HEK293 (cell line): ENCODE data around the gene WTAP.
A peak's percentile ranks its signal among the peaks of the same experiment; 100 is the strongest.

Source experiments
- BCL11A ChIP-seq: fragments of 450-650 bp; formaldehyde crosslinking; IDR thresholded peaks from 2 replicates; pipeline ENCODE4 v1.5.1; 2016; ENCODE audit warnings: low read depth, missing biosample characterization, missing genetic modification characterization
- HOXA7 ChIP-seq: sonication (generic); formaldehyde crosslinking; IDR thresholded peaks from 2 replicates; pipeline ENCODE4 v1.8.1; 2022; ENCODE audit warnings: missing genetic modification reagents, borderline replicate concordance
- KLF9 ChIP-seq: fragments of 450-650 bp; formaldehyde crosslinking; IDR thresholded peaks from 2 replicates; pipeline ENCODE4 v1.5.1; 2016; ENCODE audit warnings: missing biosample characterization, missing genetic modification characterization, low read depth
- OSR2 ChIP-seq: fragments of 450-650 bp; formaldehyde crosslinking; IDR thresholded peaks from 2 replicates; pipeline ENCODE4 v1.5.1; 2016; ENCODE audit warnings: missing biosample characterization, missing genetic modification characterization
- REPIN1 ChIP-seq: fragments of 450-650 bp; formaldehyde crosslinking; IDR thresholded peaks from 2 replicates; pipeline ENCODE4 v1.5.1; 2017; ENCODE audit warnings: missing biosample characterization, missing genetic modification characterization, low read depth
- SETDB1 ChIP-seq: IDR thresholded peaks from one replicate; pipeline ENCODE4 v1.6.1; 2017; ENCODE audit warnings: mild to moderate bottlenecking, low read length, moderate library complexity, mixed read lengths; ENCODE audit not compliant: insufficient read length
- SP3 ChIP-seq: fragments of 450-650 bp; formaldehyde crosslinking; IDR thresholded peaks from 2 replicates; pipeline ENCODE4 v1.5.1; 2016; ENCODE audit warnings: missing biosample characterization, missing genetic modification characterization
- ZBTB17 ChIP-seq: fragments of 450-650 bp; formaldehyde crosslinking; IDR thresholded peaks from 2 replicates; pipeline ENCODE4 v1.5.1; 2016; ENCODE audit warnings: missing biosample characterization, missing genetic modification characterization
- ZBTB20 ChIP-seq: fragments of 450-650 bp; formaldehyde crosslinking; IDR thresholded peaks from 2 replicates; pipeline ENCODE4 v1.5.1; 2016; ENCODE audit warnings: missing biosample characterization, missing genetic modification characterization
- ZFHX2 ChIP-seq: fragments of 450-650 bp; formaldehyde crosslinking; conservative IDR thresholded peaks from 2 replicates; pipeline ENCODE4 v1.5.1; 2016; ENCODE audit warnings: missing biosample characterization, missing genetic modification characterization
- ZFP41 ChIP-seq: fragments of 450-650 bp; formaldehyde crosslinking; IDR thresholded peaks from 2 replicates; pipeline ENCODE4 v1.5.1; 2016; ENCODE audit warnings: missing biosample characterization, missing genetic modification characterization, borderline replicate concordance
- ZNF121 ChIP-seq: fragments of 450-650 bp; formaldehyde crosslinking; IDR thresholded peaks from 2 replicates; pipeline ENCODE4 v1.5.1; 2016; ENCODE audit warnings: missing biosample characterization, missing genetic modification characterization
- ZNF138 ChIP-seq: fragments of 450-650 bp; formaldehyde crosslinking; IDR thresholded peaks from 2 replicates; pipeline ENCODE4 v1.5.1; 2016; ENCODE audit warnings: missing biosample characterization, missing genetic modification characterization, borderline replicate concordance
- ZNF16 ChIP-seq: fragments of 450-650 bp; formaldehyde crosslinking; IDR thresholded peaks from 2 replicates; pipeline ENCODE4 v1.5.1; 2016; ENCODE audit warnings: low read depth, missing biosample characterization, missing genetic modification characterization
- ZNF184 ChIP-seq: fragments of 450-650 bp; IDR thresholded peaks from 2 replicates; pipeline ENCODE4 v1.5.1; 2018; ENCODE audit warnings: missing biosample characterization, mild to moderate bottlenecking, missing genetic modification characterization
- ZNF211 ChIP-seq: fragments of 450-650 bp; formaldehyde crosslinking; IDR thresholded peaks from 2 replicates; pipeline ENCODE4 v1.5.1; 2016; ENCODE audit warnings: low read depth, missing biosample characterization, missing genetic modification characterization
- ZNF266 ChIP-seq: fragments of 450-650 bp; formaldehyde crosslinking; IDR thresholded peaks from 2 replicates; pipeline ENCODE4 v1.5.1; 2016; ENCODE audit warnings: missing biosample characterization, missing genetic modification characterization, low read depth
- ZNF324 ChIP-seq: fragments of 450-650 bp; formaldehyde crosslinking; IDR thresholded peaks from 2 replicates; pipeline ENCODE4 v1.5.1; 2016; ENCODE audit warnings: missing biosample characterization, missing genetic modification characterization
- ZNF354C ChIP-seq: fragments of 450-650 bp; formaldehyde crosslinking; IDR thresholded peaks from 2 replicates; pipeline ENCODE4 v1.5.1; 2016; ENCODE audit warnings: missing biosample characterization, missing genetic modification characterization, low read depth, borderline replicate concordance
- ZNF48 ChIP-seq: fragments of 450-650 bp; formaldehyde crosslinking; IDR thresholded peaks from 2 replicates; pipeline ENCODE4 v1.5.1; 2016; ENCODE audit warnings: missing biosample characterization, missing genetic modification characterization
- ZNF560 ChIP-seq: fragments of 450-650 bp; formaldehyde crosslinking; IDR thresholded peaks from 2 replicates; pipeline ENCODE4 v1.5.1; 2017; ENCODE audit warnings: missing biosample characterization, missing genetic modification characterization, borderline replicate concordance
- ZNF610 ChIP-seq: fragments of 450-650 bp; formaldehyde crosslinking; IDR thresholded peaks from 2 replicates; pipeline ENCODE4 v1.5.1; 2016; ENCODE audit warnings: missing biosample characterization, missing genetic modification characterization, borderline replicate concordance
- ZNF76 ChIP-seq: fragments of 450-650 bp; formaldehyde crosslinking; IDR thresholded peaks from 2 replicates; pipeline ENCODE4; 2016; ENCODE audit warnings: low read depth, missing biosample characterization, missing genetic modification characterization, borderline replicate concordance
- ZNF830 ChIP-seq: fragments of 450-650 bp; IDR thresholded peaks from 2 replicates; pipeline ENCODE4 v1.5.0; 2018; ENCODE audit warnings: missing biosample characterization, missing genetic modification characterization, low read depth, mild to moderate bottlenecking, moderate library complexity
- ZNF843 ChIP-seq: fragments of 450-650 bp; formaldehyde crosslinking; IDR thresholded peaks from 2 replicates; pipeline ENCODE4 v1.5.1; 2016; ENCODE audit warnings: missing biosample characterization, missing genetic modification characterization
- ZSCAN30 ChIP-seq: fragments of 450-650 bp; IDR thresholded peaks from 2 replicates; pipeline ENCODE4 v1.5.1; 2018; ENCODE audit warnings: missing biosample characterization, mild to moderate bottlenecking, missing genetic modification characterization, moderate library complexity
- TF ChIP-seq, protein P1 (sequence below): sonication (generic); formaldehyde crosslinking; IDR thresholded peaks from 2 replicates; pipeline ENCODE4 v1.8.1; 2022; ENCODE audit warnings: mild to moderate bottlenecking, moderate library complexity, missing genetic modification reagents
- TF ChIP-seq, protein P2 (sequence below): fragments of 450-650 bp; formaldehyde crosslinking; IDR thresholded peaks from 2 replicates; pipeline ENCODE4 v1.5.1; 2016; ENCODE audit warnings: missing biosample characterization, missing genetic modification characterization
- TF ChIP-seq, protein P3 (sequence below): fragments of 450-650 bp; formaldehyde crosslinking; IDR thresholded peaks from 2 replicates; pipeline ENCODE4 v1.5.1; 2016; ENCODE audit warnings: missing biosample characterization, missing genetic modification characterization
- TF ChIP-seq, protein P4 (sequence below): fragments of 450-650 bp; formaldehyde crosslinking; optimal IDR thresholded peaks from 2 replicates; pipeline ENCODE3; 2016; ENCODE audit warnings: missing biosample characterization, mild to moderate bottlenecking, missing genetic modification characterization
- TF ChIP-seq, protein P5 (sequence below): fragments of 450-650 bp; formaldehyde crosslinking; IDR thresholded peaks from 2 replicates; pipeline ENCODE4 v1.5.1; 2016; ENCODE audit warnings: missing biosample characterization, missing genetic modification characterization

WTAP gene

DNA sequence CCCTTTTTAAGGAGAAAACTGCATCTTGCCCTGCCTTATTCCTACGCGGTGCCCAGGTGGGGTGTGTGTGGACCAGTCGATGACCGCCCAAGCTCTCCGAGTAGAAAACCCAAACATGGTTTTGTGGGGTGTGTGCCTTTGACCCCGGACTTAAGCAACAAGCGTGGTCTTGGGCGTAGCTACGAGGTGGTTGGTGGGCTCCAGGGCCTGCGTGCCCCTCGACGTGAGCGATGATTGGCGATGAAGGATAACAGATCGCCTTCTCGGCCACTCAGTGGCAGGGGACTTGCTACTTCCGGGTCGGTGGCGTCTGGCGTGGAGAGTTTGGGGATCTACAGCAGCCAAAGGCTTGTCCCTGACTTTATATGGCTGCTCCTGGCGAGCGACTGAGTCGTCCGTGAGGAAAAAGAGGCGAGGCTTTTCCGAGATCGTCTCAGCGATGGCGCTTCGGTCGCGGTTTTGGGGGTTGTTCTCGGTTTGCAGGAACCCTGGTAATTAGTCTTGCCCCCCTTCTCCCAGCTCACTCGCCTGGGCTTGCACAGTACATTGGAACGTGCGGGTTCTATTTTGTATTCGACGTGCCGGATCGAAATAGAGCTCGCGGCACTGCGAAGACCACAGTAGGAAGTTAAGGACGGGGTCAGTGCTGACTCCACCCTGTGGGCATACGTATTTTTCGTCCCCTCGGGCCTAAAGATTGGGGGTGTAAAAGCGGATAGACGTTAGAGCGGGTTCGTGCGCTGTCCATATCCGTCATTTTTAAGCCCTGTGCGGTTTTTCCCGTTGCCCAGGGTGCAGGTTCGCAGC lies 63.0 kb downstream of the WTAP start, which contains the start of gene MRPL18 (continued):
- TF ChIP-seq, protein P1, sequence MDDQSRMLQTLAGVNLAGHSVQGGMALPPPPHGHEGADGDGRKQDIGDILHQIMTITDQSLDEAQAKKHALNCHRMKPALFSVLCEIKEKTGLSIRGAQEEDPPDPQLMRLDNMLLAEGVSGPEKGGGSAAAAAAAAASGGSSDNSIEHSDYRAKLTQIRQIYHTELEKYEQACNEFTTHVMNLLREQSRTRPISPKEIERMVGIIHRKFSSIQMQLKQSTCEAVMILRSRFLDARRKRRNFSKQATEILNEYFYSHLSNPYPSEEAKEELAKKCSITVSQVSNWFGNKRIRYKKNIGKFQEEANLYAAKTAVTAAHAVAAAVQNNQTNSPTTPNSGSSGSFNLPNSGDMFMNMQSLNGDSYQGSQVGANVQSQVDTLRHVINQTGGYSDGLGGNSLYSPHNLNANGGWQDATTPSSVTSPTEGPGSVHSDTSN: peak; percentile 86
- TF ChIP-seq ZNF48 (tag by site-specific recombination) (no peak), ZNF830 (tag by site-specific recombination) (no peak), ZNF16 (tag by site-specific recombination) (no peak), SP3 (tag by site-specific recombination) (no peak; the same call in 1 of the 2 replicates), ZNF184 (tag by site-specific recombination) (no peak), ZBTB17 (tag by site-specific recombination) (peak; percentile 84), ZFHX2 (no peak), ZNF843 (no peak), ZBTB20 (peak; percentile 76), OSR2 (tag by site-specific recombination) (no peak), ZNF211 (no peak), HOXA7 (no peak), REPIN1 (tag by site-specific recombination) (no peak), BCL11A (no peak), ZNF138 (no peak), ZNF121 (tag by site-specific recombination) (no peak), ZNF610 (tag by site-specific recombination) (0 out of 2 replicates have a peak, but pooled peaks have one; percentile 19), ZNF560 (tag by site-specific recombination) (no peak), KLF9 (tag by site-specific recombination) (no peak; the same call in 1 of the 2 replicates), ZSCAN30 (tag by site-specific recombination) (no peak), ZNF354C (tag by site-specific recombination) (no peak), ZNF266 (tag by site-specific recombination) (no peak), ZNF324 (tag by site-specific recombination) (0 out of 2 replicates have a peak, but pooled peaks have one; percentile 18), ZNF76 (tag by site-specific recombination) (no peak), SETDB1 (no peak), ZFP41 (tag by site-specific recombination) (no peak)
- TF ChIP-seq, protein P2, sequence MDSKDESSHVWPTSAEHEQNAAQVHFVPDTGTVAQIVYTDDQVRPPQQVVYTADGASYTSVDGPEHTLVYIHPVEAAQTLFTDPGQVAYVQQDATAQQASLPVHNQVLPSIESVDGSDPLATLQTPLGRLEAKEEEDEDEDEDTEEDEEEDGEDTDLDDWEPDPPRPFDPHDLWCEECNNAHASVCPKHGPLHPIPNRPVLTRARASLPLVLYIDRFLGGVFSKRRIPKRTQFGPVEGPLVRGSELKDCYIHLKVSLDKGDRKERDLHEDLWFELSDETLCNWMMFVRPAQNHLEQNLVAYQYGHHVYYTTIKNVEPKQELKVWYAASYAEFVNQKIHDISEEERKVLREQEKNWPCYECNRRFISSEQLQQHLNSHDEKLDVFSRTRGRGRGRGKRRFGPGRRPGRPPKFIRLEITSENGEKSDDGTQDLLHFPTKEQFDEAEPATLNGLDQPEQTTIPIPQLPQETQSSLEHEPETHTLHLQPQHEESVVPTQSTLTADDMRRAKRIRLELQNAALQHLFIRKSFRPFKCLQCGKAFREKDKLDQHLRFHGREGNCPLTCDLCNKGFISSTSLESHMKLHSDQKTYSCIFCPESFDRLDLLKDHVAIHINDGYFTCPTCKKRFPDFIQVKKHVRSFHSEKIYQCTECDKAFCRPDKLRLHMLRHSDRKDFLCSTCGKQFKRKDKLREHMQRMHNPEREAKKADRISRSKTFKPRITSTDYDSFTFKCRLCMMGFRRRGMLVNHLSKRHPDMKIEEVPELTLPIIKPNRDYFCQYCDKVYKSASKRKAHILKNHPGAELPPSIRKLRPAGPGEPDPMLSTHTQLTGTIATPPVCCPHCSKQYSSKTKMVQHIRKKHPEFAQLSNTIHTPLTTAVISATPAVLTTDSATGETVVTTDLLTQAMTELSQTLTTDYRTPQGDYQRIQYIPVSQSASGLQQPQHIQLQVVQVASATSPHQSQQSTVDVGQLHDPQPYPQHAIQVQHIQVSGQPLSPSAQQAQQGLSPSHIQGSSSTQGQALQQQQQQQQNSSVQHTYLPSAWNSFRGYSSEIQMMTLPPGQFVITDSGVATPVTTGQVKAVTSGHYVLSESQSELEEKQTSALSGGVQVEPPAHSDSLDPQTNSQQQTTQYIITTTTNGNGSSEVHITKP: 0 out of 2 replicates have a peak, but pooled peaks have one; percentile 17
- TF ChIP-seq, protein P3, sequence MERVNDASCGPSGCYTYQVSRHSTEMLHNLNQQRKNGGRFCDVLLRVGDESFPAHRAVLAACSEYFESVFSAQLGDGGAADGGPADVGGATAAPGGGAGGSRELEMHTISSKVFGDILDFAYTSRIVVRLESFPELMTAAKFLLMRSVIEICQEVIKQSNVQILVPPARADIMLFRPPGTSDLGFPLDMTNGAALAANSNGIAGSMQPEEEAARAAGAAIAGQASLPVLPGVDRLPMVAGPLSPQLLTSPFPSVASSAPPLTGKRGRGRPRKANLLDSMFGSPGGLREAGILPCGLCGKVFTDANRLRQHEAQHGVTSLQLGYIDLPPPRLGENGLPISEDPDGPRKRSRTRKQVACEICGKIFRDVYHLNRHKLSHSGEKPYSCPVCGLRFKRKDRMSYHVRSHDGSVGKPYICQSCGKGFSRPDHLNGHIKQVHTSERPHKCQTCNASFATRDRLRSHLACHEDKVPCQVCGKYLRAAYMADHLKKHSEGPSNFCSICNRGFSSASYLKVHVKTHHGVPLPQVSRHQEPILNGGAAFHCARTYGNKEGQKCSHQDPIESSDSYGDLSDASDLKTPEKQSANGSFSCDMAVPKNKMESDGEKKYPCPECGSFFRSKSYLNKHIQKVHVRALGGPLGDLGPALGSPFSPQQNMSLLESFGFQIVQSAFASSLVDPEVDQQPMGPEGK: no peak
- TF ChIP-seq, protein P4, sequence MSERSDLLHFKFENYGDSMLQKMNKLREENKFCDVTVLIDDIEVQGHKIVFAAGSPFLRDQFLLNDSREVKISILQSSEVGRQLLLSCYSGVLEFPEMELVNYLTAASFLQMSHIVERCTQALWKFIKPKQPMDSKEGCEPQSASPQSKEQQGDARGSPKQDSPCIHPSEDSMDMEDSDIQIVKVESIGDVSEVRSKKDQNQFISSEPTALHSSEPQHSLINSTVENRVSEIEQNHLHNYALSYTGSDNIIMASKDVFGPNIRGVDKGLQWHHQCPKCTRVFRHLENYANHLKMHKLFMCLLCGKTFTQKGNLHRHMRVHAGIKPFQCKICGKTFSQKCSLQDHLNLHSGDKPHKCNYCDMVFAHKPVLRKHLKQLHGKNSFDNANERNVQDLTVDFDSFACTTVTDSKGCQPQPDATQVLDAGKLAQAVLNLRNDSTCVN (tag by site-specific recombination): peak; percentile 14
- TF ChIP-seq, protein P5, sequence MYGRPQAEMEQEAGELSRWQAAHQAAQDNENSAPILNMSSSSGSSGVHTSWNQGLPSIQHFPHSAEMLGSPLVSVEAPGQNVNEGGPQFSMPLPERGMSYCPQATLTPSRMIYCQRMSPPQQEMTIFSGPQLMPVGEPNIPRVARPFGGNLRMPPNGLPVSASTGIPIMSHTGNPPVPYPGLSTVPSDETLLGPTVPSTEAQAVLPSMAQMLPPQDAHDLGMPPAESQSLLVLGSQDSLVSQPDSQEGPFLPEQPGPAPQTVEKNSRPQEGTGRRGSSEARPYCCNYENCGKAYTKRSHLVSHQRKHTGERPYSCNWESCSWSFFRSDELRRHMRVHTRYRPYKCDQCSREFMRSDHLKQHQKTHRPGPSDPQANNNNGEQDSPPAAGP: 0 out of 2 replicates have a peak, but pooled peaks have one; percentile 41
